Omental fat pad (tissue), 4 donors: ENCODE measurements around the gene TAS2R10. TPM values are rescaled to one million over a fixed set of nuclear protein-coding genes. Genes with fewer than 3 reads are reported as not detected.

ENCODE experiments used
- ATAC-seq: fragments of 150-250 bp; one replicate; pipeline ENCODE4 v1.9.1; 2016; ENCODE audit warnings: mild to moderate bottlenecking, moderate library complexity; ENCODE audit not compliant: low FRiP score
- DNase-seq: peaks from one replicate; pipeline ENCODE4 v3.0.0-alpha.2; 2019; ENCODE audit warnings: low spot score
- CTCF ChIP-seq, 3 donors: fragments of 450-650 bp; IDR thresholded peaks; one replicate each; pipeline ENCODE4 v1.5.1; 2016 to 2017; ENCODE audit warnings: antibody characterized with exemption in 3 of 3, mild to moderate bottlenecking in 3 of 3, moderate library complexity in 2 of 3
- total RNA-seq, 4 donors: library from RNA; depleted of rRNA; stranded (reverse); fragments of >200 nt; gene quantifications; one replicate each; pipeline ENCODE4 v1.1.0, GENCODE V29; 2016

TAS2R10 gene
- total RNA-seq, 4 donors from 2014 or later: 0.88 to 1.9 TPM; not detected in 2

GRCh38 chr12:10853776-10854175, 27.6 kb upstream of the TAS2R10 start:
- ATAC-seq (no peak), DNase-seq (no peak)
- TF ChIP-seq CTCF (IDR thresholded peaks at IDR 0.05): no peak

DNA sequence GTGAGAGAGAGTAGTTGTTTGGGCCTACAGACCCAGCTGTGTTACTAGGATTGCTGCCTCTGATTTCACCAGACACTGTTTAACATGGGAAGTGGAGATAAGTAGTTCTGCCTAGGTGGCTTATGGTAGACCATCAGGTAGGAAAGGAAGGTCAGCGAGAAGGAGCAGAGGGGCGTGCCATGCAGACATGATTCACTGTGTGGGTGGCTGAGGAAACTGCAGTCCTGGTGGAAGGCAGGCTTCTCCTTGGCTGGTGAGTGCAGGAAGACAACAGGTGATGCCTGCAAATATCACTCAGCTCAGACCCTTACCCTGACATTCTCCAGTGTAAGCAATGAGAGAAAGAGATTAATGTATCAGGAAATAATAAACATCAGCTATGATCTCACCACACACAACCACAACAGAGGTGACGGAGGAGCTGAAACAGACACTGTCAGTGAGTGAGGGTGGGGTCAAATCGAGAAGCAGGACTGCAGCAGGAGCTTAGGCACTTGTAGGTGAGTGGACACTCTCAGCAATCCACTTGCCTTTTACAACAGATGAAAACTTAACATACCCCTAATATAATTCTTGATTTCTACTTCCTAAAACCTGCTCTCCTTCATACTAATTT, 25.2 kb upstream of the TAS2R10 start:
- ATAC-seq (no peak), DNase-seq (no peak)
- no peak for TF ChIP-seq CTCF (IDR thresholded peaks at IDR 0.05)

DNA sequence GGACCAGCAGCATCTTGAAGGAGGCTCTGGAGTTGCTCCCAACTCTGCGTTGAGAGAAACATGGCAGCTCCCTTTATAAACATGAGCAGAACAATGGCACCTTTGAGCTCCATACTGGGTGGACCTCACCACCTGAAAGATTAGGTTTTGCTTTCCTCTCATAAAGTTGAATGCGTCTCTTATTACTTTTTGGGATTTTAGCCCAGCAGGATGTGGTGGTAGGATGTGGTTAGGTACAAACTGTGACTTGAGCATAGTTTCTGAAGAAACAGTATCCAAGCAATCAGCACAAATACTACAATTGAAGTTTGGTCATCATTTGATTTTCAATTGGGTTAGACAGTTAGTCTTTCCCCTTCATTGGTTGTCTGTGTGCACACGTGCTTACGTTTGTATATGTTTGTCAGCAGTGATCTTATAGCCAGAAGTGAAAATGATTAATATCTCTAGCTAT, 23.3 kb upstream of the TAS2R10 start, which contains the start of gene PRR4:
Gene PRR4 (minus strand): TSS at position 51 of the 454 bp plus-strand sequence. CDS start 38 bp downstream, at position 13.
- DNase-seq (no peak), ATAC-seq (no peak)
- no peak for TF ChIP-seq CTCF (IDR thresholded peaks at IDR 0.05)

GRCh38 chr12:10847744-10848143, 21.6 kb upstream of the TAS2R10 start:
- no peak for DNase-seq
- ATAC-seq: no peak
- no peak for TF ChIP-seq CTCF (IDR thresholded peaks at IDR 0.05)

- ATAC-seq (no peak), DNase-seq (no peak)
- TF ChIP-seq CTCF (IDR thresholded peaks at IDR 0.05): no peak
Observed at GRCh38 chr12:10842862-10843261, 16.7 kb upstream of the TAS2R10 start.

DNA sequence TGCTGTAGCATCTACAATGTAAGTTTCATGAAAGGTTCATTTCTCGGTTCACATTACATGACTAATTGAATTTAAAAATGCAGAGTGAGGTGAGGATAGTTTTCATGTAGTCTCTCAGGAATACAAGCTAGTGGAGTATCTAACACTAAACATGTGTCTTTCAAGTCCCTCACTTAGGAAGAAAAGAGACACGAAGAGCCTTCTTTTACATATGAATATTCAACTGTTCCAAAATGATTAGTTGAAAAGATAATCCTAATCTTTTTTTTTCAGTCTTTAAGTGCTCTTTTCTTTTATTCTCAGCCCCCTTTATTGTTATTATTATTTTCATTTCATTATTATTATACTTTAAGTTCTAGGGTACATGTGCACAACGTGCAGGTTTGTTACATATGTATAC, 12.3 kb upstream of the TAS2R10 start:
- no peak for TF ChIP-seq CTCF (IDR thresholded peaks at IDR 0.05)
- ATAC-seq: no peak
- DNase-seq: no peak

GRCh38 chr12:10829994-10830393, 3.8 kb upstream of the TAS2R10 start:
- TF ChIP-seq CTCF (IDR thresholded peaks at IDR 0.05): no peak
- ATAC-seq (no peak), DNase-seq (no peak)
